GM21717 (cell line): ENCODE measurements around the gene KCNK5.

Experiments used
- ATAC-seq: cut with Tn5 transposase; IDR thresholded peaks from one replicate; pipeline ENCODE4 v1.9.1; 2021; ENCODE audit warnings: mild to moderate bottlenecking, moderate library complexity; ENCODE audit not compliant: unreplicated experiment

KCNK5 gene

DNA sequence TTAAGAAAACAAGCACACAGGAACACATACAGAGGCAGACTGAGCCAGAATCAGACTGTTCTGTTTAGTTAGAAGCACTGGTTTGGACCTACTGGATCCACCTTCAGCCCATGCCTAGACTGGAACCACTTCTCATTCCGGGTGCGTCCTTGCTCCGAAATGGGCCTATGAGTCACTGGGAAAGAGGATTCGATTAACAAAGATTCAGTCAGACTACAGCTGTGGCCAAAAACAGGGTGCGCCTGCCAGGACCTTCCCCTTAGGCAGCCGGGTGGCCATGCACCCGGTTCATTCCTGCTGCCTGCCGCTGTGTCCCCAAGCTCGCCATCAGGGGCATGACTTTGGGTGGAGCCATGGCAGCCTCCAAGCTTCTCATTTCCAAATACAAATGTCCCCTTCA, 14.5 kb upstream of the KCNK5 start:
- no peak for ATAC-seq

DNA sequence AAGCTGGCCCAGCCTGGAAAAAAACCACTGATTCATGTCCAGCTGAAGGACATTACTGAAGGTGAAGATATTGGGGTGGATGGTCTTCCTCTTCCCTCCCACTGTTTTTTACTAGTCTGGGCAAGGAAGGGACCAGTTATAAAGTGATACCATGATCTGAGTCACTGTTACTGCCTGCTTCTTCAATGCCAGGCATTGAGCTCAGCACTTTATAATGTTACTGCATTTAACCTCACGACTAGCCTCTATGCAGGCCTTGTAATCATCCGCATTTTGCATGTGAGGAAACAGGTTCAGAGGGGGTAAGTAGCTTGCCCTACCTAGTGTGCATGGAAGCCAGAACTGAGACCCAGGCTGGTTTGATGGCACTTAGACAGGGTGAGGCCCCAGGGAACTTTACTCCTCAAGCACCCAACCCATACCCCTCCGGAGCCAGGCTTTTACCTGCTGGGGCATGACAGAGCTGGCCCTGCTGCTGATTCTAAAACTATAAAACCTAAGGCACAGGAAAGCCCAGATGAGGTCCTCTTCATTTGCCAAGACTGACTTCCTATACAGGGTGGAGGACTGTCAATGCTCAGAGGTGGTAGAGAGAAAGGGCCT, 11.0 kb upstream of the KCNK5 start:
- no peak for ATAC-seq

DNA sequence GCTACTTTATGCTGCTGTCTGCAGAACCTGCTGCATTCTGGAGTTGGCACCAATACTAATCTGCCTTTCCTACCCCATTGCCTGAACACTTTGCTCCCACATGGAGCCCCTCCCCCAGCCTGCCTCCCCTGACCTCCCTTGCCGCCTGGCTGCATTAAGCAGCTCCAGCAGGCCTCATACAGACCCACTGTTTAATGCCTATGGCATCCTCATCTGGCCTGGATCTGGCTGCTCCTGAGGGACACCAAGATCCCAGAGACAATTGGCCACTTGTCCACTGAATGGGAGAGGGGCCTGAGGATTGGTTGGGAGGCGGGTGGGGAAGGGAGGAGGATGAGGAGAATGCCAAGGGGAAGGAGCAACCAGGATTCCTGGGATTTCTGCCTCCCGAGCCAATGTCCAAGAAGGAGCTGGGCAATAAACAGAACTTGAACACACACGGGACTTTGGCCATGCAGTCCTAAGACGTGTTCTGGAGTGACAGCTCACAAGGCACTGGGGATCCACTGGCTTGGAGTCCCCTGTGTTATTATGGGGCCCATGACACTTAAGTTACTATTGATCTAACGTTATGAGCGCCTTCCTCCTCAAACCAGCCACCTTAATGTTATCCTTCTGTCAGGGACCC, 10.4 kb upstream of the KCNK5 start:
- no peak for ATAC-seq

DNA sequence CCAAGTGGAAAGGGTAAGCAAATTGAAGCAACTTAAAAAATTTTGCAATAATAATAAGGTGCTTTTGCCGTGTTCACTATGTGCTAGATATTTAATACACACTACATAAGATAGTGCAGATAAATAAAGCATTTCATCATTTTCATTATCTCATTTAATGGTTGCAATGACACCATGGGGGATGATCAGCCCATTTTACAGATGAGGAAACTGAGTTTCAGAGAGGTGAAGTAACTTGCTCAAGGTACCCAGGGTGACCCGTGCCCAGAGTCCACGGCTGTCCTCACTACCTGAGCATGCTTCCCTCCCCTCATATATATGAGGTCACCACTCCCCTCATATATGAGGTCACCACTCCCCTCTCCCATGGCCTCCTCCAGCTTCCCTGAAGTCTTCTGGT, 7.5 kb upstream of the KCNK5 start:
- no peak for ATAC-seq

DNA sequence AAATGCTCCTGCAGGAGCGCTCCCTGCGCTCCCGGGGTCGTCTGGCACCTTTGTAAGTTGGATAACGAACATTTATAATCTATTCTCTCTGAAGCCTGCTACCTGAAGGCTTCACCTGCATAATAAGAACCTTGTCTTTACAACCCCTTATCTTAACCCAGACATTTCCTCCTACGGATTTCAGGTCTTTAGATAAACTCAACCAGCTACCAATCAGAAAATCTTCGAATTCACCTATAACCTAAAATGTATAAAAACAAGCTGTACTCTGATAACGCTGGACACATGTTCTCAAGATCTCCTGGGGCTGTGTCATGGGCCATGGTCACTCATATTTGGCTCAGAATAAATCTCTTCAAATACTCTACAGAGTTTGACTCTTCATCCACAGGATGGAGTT, 4.1 kb upstream of the KCNK5 start:
- ATAC-seq, result no peak

DNA sequence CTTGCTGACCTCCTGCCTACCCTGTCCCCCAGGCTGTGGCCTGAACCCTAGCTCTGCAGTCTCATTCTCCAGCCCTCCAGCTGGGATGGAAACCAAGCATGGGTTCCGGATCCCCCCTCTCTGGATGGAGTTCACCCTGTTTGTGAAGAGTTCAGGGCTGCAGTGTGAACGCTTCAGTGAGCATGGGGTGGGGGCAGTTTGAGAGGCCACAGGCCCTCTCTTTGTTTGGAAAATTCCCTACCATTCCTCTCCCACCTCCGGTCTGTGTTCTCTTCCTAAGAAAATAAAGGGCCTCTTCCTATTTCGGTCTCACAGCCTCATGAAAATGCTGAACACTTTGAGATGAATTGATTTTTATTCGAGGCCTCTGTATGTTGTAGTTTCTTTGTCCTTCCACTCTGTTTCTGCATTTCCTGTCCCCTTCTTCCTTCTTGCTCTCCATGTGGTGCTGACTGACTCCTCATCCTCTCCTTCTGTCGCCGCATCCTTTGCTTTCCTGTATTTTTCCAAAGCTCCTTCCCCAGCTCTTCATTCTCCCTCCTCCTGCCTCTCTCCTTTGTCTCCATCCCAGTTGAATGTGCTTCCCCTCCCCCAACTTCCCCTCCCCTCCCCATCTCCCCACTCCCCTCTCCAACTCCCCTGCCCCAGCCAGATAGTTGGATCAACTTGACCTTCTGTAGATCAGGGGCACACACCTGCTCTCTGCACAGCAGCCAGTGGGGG, 2.4 kb upstream of the KCNK5 start:
- ATAC-seq, result no peak

DNA sequence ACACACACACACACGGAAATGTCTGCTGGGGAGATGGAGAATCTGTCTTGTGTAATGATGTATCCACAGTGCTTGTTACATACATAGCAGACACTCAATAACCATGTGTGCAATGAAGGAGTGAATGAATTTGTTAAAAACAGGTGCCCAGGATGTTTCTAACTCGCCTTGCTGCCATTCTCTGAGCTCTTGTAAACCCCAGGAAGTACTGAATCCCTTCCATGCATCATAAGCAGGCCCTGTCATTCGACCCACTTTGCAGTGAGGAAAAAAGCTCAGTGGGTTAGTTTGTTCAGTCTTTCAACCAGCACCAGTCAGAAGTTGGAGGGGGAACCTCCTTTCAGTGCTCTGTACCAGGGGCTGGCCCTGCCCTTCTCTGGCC, 1.4 kb upstream of the KCNK5 start:
- ATAC-seq, result no peak

DNA sequence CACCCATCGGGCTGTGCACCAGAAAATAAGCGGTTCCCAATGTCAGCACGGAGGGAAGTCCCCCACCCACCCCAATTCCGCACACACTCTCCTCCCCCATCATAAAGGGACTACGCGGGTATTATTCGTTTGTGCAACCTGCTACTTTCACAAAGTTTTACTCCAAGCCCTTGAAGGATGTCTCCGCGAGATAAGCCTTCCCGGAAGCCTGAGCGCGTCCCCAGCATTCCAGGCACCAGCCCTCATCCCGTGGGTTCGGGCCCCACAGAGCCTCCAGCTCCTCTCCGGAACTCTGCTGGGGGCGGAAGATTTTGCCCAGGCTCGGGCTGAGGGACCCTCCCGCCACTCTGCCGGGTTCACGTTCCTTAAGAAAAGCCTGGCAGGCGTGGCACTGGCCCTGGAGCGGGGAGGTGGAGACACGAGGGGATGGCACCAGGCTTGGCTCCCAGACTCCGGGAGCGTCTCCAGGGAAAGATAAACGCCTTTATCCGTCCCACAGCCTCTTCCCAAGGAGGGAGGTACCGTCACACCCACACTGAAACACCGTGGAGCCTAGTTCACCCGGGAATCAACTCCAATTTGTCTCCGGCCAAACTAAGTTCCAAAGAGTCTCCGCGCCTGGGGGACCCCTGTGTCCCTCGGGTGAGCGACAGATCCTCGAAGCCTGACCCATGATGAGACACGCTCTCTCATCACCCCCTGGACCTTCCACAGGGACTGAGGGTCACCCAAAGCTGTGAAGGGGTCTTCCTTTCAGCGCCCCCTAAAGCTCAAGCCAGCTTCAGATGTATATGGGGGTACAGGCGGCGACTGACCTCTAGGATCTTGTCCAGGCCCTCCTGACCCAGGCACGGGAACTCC, 934 bp downstream of the KCNK5 start:
- ATAC-seq, result no peak

DNA sequence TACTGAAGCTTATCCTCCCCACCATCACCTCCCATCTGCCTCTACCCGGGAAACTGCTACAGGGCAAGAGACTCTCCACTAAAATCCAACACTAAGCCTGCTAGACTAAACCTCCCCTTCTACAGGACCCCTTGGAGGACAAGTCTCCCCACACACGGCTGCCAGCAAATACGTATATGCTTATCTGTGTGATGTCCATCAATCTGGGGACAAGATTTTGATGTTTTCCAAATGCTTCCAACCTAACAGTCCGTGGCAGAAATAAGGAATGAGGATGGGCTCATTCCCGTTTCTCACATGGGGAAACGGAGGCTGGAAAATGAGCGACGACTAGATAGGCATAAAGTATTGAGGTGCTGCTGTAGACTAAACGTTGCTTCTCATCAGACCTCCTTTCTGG, 1.8 kb downstream of the KCNK5 start:
- ATAC-seq, result no peak

DNA sequence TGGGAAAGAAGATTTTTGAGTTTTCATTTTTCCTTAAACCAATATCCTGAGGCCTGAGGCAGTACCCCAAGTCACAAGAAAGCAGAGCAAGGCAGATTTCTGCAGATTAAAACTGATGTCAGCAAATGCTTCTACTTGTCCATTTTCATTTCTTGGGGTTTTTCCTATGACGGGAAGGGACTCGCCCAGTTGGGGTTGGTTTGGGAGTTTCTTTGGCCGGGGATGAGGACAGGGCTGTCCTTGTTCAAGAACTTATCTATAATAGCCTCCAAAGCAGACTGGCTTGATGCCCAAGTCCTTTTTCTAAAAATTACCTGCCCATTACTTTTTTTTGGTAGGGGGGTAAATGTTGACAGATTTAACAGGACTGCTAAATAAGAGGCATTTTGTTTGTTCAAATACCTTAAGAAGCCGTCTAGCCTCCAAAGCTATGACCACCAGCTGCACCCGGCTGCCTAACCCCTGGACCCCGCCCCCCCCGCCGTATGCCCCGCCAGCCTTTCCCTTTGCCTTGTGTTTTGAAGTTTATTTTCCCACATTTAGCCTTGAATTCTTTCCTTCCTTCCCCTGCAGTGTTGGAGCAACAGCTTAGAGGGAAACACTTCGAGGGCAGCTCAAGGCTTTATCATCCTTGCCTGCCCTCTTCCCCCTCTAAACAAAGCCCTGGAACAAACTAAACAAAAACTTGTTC, 2.5 kb downstream of the KCNK5 start:
- no peak for ATAC-seq

DNA sequence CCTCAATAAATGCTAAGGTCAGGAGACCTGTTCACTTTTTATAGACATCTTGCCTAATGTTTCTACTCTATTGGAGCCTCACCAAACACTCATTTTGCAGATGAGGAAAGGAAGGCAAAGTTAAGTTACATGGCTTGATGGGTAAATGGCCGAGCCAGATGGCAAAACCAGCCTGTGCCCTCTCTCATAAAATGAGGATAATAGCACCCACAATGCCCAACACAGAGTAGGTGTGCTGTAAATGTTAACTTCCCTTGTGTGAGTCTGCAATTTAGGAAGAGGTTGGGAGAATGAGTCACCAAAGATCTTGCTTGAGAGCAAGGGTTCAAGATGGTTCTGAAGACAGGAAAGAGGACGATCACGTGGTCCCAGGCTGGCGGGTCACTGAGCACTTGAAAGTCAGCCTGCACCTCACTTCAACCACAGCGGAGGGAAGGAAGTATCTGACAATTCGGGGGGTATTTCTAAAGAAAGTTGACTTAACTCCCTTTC, 3.3 kb downstream of the KCNK5 start:
- ATAC-seq, result no peak

DNA sequence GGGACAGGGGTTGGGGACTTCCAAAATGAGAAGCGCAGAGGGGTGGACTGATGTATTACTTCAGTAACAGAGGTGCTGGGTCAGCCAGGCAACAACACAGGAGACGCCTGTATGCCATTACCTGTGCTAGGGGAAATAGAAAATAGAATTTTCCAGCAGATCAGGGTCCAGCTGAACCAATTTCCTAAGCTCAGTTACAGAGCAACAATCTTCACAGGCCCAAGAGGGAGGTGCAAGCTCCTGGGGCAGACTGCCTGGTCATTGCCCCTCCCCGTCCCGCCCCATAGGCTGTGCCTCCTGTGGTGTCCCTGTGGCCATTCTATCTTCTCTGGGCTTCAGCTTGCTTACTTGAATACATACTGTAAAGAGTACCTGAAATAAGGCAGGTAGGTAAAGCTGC, 3.7 kb downstream of the KCNK5 start:
- ATAC-seq, result no peak

DNA sequence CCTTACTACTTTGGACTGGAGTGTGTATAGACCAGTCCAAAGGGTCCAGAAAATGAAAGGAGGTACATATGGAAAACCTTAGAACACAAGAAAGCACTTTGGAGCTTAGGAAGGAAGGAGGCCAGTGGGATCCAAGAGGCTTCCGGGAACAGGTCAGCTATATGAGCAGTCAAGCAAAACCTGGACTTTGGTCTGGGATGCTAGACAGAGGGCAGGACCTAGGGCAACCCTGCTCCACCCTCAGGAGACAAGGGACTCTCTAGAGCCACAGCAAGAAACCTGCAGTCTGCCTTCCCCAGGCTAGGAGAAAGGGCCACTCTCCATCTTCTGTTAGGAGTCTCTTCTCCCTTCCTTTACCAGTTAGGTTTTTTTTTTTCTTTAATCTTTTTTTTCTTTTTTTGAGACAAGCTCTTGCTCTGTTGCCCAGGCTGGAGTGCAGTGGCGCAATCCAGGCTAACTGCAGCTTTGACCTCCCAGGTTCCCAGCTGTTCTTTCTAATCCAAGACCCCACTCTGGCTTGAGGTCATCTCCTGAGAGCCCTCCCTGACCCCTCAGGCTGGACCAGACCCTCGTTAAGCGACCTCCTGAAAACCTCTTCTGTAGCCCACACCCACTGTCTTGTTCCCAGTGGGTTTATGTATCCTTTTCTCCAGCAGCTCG, 4.6 kb downstream of the KCNK5 start:
- ATAC-seq, result no peak

DNA sequence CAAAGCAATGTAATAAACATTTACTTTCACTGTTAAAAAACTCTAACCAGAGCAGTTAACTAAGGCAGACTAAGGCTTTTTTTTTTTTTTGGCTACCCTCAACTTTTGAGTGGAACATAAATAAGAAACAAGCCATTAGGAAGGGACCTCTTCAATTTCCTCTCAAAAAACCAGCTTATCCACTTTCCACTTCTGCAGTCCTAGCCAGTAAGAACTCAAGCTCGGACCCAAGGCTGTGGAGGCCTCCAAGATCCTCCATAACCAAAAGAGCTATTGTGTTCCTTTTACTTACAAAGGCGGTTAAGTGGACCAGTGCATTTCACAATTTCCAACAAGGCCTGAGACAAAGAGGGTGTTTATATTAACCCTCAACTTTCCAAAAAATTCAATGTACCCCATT, 5.3 kb downstream of the KCNK5 start:
- no peak for ATAC-seq

DNA sequence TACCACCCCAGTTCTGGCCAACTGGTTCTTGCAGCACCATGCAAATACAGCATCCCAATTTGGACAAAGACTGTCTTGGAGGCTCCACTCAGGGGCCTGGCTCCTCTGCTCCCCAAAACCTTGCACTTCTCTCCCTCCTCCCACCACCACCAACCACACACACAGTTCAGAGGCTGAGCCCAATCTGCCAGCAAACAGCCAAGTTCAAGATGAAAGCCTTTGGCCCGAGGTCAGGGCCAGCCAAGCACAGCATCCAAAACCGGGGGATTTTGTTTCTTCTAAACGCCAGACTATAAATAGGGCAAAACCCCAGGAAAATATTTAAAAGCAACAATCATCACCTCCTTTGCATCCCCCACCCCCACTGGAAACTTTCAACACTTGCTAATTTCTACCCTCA, 5.7 kb downstream of the KCNK5 start:
- no peak for ATAC-seq

DNA sequence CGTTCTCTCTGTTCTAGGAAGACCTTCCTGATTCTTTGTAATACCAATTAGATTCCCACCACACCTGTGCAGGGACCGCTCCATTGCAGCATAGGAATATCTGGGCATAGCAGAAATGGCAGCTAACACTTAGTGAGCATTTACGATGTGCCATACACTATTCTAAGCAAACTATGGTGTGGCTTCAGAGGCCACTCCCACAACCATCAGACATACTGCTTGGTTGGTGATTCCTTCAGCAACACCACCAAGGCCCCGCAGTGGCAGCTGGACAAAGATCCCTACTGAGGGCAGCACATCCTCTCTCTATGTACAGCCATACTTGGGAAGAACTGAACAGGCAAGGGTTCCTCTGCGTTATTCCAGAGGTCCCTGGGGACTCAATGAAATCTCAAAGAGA, 6.2 kb downstream of the KCNK5 start:
- no peak for ATAC-seq

DNA sequence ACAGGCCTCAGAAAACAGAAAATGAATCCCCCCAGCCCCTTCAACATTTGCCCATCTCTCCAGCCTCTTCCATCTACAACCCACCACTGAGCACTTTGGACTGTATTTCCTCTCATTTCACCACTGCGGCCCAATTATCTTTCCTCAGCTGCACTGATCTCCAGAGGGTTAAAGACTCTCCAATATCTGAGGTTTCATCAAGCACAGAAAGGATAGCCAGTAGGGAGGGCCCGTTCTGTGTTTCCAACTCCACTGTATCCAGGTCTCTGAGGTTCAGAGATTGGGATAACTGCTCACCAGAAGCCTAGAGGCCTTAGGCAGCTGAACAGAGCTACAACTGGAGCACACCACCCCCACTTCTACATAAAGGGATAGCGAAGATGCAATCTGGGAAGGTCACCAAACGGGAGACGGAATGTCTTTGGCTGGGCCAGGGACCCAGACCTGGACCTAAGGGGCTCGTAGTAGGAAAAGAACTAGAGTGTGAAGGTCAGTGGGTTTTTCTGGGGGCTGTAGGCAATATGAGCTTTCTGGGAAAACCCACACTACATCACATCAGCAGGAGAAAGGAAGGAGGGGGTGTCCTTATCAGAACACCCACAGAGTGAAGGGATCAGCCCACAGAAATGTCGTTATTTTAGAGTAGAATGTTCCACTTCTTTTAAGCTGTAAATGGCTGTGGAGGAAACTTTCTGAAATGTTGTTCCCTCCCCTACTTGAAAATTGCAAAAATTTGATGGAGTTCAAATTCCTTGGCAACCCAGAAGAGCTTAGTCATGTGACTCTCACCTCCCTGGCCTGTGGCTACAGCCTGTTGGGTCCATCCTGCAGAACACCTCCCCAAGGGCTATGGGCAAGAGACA, 7.3 kb downstream of the KCNK5 start:
- ATAC-seq, result no peak

DNA sequence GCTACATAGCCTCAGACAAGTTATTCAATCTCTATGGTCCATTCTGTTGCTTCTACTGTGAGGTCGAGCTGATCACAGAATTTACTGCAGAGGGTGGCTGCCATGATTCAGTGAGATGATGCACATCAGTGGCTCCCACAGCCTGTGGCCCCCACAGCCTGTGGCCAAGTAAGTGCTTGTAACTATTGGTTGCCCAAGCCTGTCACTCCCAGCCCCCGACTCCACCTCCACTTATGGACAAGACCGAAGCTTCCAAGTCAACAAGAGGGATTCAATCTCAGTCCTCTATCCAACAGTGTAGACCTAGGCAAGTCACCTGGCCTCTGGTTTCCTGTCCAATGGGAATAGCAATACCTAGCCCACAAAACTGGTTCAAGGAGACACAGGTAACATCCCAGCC, 8.2 kb downstream of the KCNK5 start:
- ATAC-seq, result no peak

DNA sequence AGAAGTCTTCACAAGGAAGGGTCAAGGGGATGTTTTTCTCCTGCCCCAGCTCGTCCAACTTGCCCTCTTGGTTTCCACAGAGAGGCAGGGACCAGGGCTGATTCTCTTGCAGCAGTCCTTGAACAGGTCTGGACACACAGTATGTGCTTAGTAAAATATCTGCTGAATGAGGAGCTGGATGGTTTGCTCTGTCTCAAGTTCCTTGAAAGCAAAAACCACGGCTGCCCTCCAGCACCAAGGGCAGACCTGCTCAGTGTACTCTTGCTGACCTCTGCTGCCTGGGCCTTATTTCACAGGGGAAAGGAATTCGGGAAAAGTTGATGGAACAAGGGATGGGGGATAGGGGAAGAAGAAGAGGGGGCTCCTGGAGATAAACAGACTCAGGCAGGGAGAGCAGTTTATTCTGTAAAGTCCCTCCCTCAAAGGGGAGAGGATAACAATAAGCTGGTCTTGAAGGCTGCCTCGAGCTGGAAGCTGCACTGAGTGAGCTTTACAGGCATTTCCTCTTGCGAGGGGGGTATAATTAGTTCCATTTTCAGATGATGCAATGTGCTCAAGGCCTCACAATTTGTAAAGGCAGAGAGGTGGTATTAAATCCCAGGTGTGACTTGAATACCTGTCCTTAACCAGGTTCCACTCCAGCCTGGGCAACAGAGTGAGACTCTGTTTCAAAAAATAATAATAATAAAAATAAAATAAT, 10.3 kb downstream of the KCNK5 start:
- no peak for ATAC-seq
